Astrocyte of the cerebellum (primary cell): ENCODE data around the gene LYST.

Experiments used
- DNase-seq: peaks from one replicate; pipeline ENCODE4 v3.0.0-alpha.2; 2011; ENCODE audit warnings: low read depth
- H3K4me3 ChIP-seq: 2 replicates; pipeline ENCODE4 v1.5.1; 2011; ENCODE audit warnings: mild to moderate bottlenecking, low read depth, low read length, moderate library complexity
- in situ Hi-C: cut with HindIII; loops from 2 replicates; pipeline ENCODE4 v1.10.0; 2017; ENCODE audit warnings: low sequenced_read_pairs
- TF ChIP-seq, protein P1 (sequence below): IDR thresholded peaks from 2 replicates; pipeline ENCODE4 v1.5.1; 2012; ENCODE audit warnings: low read length, low read depth, moderate library complexity, mild to moderate bottlenecking; ENCODE audit errors: missing control alignments

LYST gene

DNA sequence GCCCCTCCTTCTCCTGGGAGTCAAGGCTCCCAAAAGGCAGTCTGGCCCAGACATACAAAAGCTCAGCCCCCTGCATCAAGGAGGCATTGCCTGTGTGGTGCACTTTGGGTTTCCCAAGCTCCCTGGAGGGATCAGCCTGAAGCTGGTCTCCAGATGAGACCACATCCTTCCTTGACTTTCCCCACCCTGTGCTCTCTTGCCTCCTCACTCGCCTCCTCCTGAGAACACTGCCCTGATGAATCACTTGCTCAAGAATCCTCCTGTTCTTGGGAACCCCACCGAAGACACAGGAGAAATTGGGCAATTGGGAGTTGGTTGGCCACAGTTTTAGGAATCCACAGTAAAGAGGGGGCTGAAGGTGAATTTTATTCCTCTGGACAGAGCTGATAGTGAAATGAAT, 34.8 kb upstream of the LYST start:
- no peak for DNase-seq
- TF ChIP-seq, protein P1, sequence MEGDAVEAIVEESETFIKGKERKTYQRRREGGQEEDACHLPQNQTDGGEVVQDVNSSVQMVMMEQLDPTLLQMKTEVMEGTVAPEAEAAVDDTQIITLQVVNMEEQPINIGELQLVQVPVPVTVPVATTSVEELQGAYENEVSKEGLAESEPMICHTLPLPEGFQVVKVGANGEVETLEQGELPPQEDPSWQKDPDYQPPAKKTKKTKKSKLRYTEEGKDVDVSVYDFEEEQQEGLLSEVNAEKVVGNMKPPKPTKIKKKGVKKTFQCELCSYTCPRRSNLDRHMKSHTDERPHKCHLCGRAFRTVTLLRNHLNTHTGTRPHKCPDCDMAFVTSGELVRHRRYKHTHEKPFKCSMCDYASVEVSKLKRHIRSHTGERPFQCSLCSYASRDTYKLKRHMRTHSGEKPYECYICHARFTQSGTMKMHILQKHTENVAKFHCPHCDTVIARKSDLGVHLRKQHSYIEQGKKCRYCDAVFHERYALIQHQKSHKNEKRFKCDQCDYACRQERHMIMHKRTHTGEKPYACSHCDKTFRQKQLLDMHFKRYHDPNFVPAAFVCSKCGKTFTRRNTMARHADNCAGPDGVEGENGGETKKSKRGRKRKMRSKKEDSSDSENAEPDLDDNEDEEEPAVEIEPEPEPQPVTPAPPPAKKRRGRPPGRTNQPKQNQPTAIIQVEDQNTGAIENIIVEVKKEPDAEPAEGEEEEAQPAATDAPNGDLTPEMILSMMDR = no peak
- in situ Hi-C loops = no loop called here
- H3K4me3 ChIP-seq = no peak overlapping the region

DNA sequence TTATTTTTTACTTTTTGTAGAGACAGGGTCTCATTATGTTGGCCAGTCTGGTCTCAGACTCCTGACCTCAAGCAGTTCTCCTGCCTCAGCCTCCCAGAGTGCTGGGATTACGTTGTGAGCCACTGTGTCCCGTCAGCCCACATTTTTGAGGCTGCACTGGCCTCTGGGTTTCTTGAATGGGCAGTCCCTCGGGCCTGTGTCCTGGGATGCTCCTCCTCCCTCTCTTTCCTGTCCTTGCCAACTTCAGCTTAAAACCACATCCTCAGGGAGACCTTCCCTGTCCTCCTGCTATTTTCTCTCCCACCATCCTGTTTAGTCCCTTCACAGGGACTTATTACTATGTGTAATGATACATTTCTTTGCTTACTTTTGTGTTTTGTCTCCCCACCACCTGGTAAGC, 31.4 kb upstream of the LYST start:
- no peak for DNase-seq
- no peak overlapping the region for H3K4me3 ChIP-seq
- in situ Hi-C loops = no loop called here
- TF ChIP-seq, protein P1 = no peak

DNA sequence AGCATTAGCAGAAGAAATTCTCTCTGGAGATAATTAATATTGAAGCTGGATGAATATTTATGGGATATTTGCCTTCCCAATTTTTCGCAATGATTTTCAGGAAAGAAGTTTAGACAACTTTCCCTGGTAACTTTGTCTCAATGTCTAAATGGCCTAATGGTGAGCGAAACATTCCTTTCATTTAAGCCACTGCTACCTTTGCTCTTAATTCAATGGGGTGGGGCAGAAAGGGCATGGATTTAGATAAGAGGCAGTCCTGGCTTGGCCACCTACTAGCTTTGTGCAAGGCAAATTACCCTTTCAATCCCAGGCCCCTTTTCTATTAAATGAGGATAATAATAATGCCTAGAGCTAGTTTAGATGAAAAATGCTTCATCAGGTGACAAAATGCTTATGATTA, 27.1 kb upstream of the LYST start:
- TF ChIP-seq, protein P1 = no peak
- in situ Hi-C loops = no loop called here
- no peak for DNase-seq
- H3K4me3 ChIP-seq = no peak overlapping the region

DNA sequence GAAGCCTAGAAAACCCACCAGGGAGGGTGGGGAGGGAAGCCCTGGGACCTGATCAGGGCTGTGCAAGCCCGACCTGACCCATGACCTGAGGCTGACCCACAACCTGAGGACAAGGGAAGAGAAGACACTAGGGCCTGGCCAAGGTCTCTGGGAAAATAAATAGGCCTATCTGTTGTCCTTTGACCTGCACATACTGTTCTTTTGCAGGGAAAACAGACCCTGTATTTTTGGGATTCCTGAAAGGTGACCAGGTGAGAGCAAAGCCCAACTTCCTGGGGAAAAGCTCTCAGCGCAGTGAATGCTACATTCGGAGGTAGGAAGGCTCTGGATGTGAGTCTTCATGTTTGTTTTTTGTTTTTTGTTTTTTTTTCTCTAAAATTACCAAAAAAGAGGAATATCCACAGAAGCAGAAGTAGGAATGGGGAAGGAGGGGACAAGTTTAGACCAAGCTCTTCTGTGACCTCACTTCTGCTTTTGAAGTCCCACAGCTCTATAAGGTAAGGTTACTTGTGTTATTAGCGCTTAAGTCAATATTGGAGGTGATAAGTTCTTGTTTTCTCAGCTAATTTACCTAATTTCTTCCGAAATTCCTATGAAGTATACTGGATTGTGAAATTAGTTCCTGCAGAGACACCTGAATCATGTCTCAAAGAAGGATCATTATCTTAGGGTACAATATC, 26.2 kb upstream of the LYST start:
- TF ChIP-seq, protein P1 = no peak
- no peak for DNase-seq
- no peak overlapping the region for H3K4me3 ChIP-seq
- in situ Hi-C loops = no loop called here

DNA sequence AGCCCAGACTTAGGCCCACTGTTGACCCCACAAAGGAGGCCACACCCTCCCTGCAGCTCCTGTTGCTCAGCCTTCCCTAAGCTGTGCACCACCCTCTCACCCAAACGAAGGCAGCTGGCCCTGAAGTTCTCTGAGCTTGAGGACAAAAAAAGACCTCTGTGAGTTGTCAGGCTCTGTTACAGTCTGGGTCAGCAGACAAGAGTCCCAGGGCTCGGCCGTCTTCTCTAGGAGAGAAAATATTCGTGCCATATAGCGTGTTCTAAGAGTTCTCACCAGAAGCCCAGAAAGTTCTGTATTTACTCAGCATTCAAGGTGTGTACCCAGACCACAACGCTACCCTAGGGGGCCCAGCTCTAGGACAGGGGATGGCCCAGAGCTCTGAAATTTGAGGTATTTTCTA, 25.5 kb upstream of the LYST start:
- TF ChIP-seq, protein P1 = no peak
- no peak for DNase-seq
- no peak overlapping the region for H3K4me3 ChIP-seq
- in situ Hi-C loops = no loop called here

DNA sequence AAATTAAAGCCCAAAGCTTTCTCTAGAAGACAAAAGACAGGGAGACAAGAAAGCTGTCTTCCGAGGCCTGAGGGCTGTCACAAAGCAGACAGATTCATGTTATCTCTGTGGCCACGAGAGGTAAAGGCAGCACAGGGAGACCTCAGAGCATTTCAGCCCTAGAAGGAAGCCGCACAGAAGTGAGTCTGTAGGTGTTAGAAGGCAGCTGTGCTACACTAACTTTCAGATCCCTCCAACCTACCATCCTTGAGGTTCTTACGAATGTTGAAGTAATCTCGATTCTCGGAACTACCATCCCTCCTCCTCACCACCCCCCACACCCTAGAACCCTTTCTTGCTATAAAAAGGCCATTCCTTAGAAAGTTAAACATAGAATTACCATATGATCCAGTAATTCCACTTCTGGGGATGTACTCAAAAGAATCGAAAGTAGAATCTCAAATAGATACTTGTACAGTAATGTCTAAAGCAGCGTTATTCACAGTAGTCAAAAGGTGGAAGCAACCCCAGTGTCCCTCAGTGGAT, 21.5 kb upstream of the LYST start:
- H3K4me3 ChIP-seq = no peak overlapping the region
- no peak for DNase-seq
- TF ChIP-seq, protein P1 = no peak
- in situ Hi-C loops = no loop called here
